Neural cell (in vitro differentiated cells): ENCODE measurements around the gene COL13A1. TPM values are rescaled to one million over a fixed set of nuclear protein-coding genes. Genes with fewer than 3 reads are reported as not detected.

Experiments used
- H2AFZ ChIP-seq: fragments of 200-600, 300-800 bp; sonication (generic), shearing (Covaris generic); 2 replicates; pipeline ENCODE4 v1.6.0; 2014; ENCODE audit warnings: low read depth, mild to moderate bottlenecking, antibody characterized with exemption, low read length, moderate library complexity
- H3F3A ChIP-seq: fragments of 200-600 bp; shearing (Covaris generic); 2 replicates; pipeline ENCODE4 v1.6.1; 2016; ENCODE audit warnings: mild to moderate bottlenecking, moderate library complexity, mixed read lengths, antibody characterized with exemption, low read length; ENCODE audit not compliant: insufficient read depth, poor library complexity, severe bottlenecking
- H3K27ac ChIP-seq: fragments of 200-600, 300-800 bp; sonication (generic), shearing (Covaris generic); 2 replicates; pipeline ENCODE4 v1.5.1; 2014; ENCODE audit warnings: mild to moderate bottlenecking, low read length, moderate library complexity
- H3K27me3 ChIP-seq: fragments of 300-800, 200-600 bp; sonication (generic), shearing (Covaris generic); 2 replicates; pipeline ENCODE4 v1.6.0; 2014; ENCODE audit warnings: mild to moderate bottlenecking, low read depth, low read length, moderate library complexity; ENCODE audit not compliant: insufficient read depth
- H3K36me3 ChIP-seq: fragments of 300-800, 200-600 bp; sonication (generic), shearing (Covaris generic); 2 replicates; pipeline ENCODE4 v1.5.1; 2014; ENCODE audit warnings: mild to moderate bottlenecking, antibody characterized with exemption, low read length, moderate library complexity; ENCODE audit not compliant: insufficient read depth
- H3K4me2 ChIP-seq: fragments of 300-800, 200-600 bp; sonication (generic), shearing (Covaris generic); 2 replicates; pipeline ENCODE4 v1.6.0; 2014; ENCODE audit warnings: mild to moderate bottlenecking, low read length
- H3K4me3 ChIP-seq: fragments of 300-800, 200-600 bp; sonication (generic), shearing (Covaris generic); 2 replicates; pipeline ENCODE4 v1.5.1; 2014; ENCODE audit warnings: mild to moderate bottlenecking, low read length, moderate library complexity
- H3K79me2 ChIP-seq: fragments of 200-600 bp; shearing (Covaris generic); replicated peaks from 2 replicates; pipeline ENCODE4 v1.6.0; 2014; ENCODE audit warnings: mild to moderate bottlenecking, low read length, moderate library complexity; ENCODE audit not compliant: insufficient read depth
- H3K9ac ChIP-seq: fragments of 300-800, 200-600 bp; sonication (generic), shearing (Covaris generic); 2 replicates; pipeline ENCODE4 v1.6.1; 2016; ENCODE audit warnings: mild to moderate bottlenecking, low read length, mixed read lengths
- H3K9me2 ChIP-seq: fragments of 200-600 bp; shearing (Covaris generic); 2 replicates; pipeline ENCODE4 v1.6.1; 2016; ENCODE audit warnings: mild to moderate bottlenecking, low read length, mixed read lengths; ENCODE audit not compliant: insufficient read depth
- H3K9me3 ChIP-seq: fragments of 200-600, 300-800 bp; sonication (generic), shearing (Covaris generic); 2 replicates; pipeline ENCODE4 v1.6.1; 2016; ENCODE audit warnings: mild to moderate bottlenecking, mixed run types, low read length, moderate library complexity, mixed read lengths
- H4K20me1 ChIP-seq: fragments of 200-600 bp; shearing (Covaris generic); 2 replicates; pipeline ENCODE4 v1.6.1; 2016; ENCODE audit warnings: mild to moderate bottlenecking, mixed run types; ENCODE audit not compliant: insufficient read depth
- EP300 ChIP-seq: fragments of 450-650 bp; conservative IDR thresholded peaks from 2 replicates; pipeline ENCODE4 v1.6.1; 2014; ENCODE audit warnings: antibody characterized with exemption, mild to moderate bottlenecking, moderate library complexity; ENCODE audit not compliant: poor library complexity, severe bottlenecking
- EZH2 ChIP-seq: fragments of 200-600, 300-800 bp; shearing (Covaris generic), sonication (generic); IDR thresholded peaks from 2 replicates; pipeline ENCODE4 v1.6.1; 2014; ENCODE audit warnings: antibody characterized with exemption, low read length, borderline replicate concordance, mild to moderate bottlenecking; ENCODE audit not compliant: insufficient read depth, poor library complexity, severe bottlenecking
- MXI1 ChIP-seq: fragments of 450-650 bp; conservative IDR thresholded peaks from 2 replicates; pipeline ENCODE4 v1.6.1; 2014; ENCODE audit warnings: antibody characterized with exemption, mild to moderate bottlenecking; ENCODE audit not compliant: poor library complexity, severe bottlenecking
- POLR2AphosphoS5 ChIP-seq: IDR thresholded peaks from 2 replicates; pipeline ENCODE4 v1.6.1; 2012
- RAD21 ChIP-seq: fragments of 450-650 bp; conservative IDR thresholded peaks from 2 replicates; pipeline ENCODE4 v1.6.1; 2014; ENCODE audit warnings: antibody characterized with exemption, mild to moderate bottlenecking, moderate library complexity
- SMC3 ChIP-seq: fragments of 450-650 bp; conservative IDR thresholded peaks from 2 replicates; pipeline ENCODE4 v1.6.1; 2014; ENCODE audit warnings: antibody characterized with exemption, mild to moderate bottlenecking, moderate library complexity; ENCODE audit not compliant: poor library complexity
- TAF1 ChIP-seq: IDR thresholded peaks from 2 replicates; pipeline ENCODE4 v1.6.1; 2012; ENCODE audit warnings: low read depth
- polyA plus RNA-seq: library from polyadenylated mRNA; depleted of rRNA; stranded (reverse); fragments of >200 nt; gene quantifications from 2 replicates; pipeline ENCODE4 v1.2.3, GENCODE V29; 2014
- TF ChIP-seq, protein P1 (sequence below): fragments of 450-650 bp; IDR thresholded peaks from 2 replicates; pipeline ENCODE4 v1.5.1; 2014; ENCODE audit warnings: antibody characterized with exemption, mild to moderate bottlenecking, moderate library complexity; ENCODE audit not compliant: poor library complexity, severe bottlenecking
- TF ChIP-seq, protein P2 (sequence below): IDR thresholded peaks from 2 replicates; pipeline ENCODE4 v1.6.1; 2012; ENCODE audit warnings: borderline replicate concordance

COL13A1 gene
- polyA plus RNA-seq, 1 donor from 2014 or later = 4.7 TPM

DNA sequence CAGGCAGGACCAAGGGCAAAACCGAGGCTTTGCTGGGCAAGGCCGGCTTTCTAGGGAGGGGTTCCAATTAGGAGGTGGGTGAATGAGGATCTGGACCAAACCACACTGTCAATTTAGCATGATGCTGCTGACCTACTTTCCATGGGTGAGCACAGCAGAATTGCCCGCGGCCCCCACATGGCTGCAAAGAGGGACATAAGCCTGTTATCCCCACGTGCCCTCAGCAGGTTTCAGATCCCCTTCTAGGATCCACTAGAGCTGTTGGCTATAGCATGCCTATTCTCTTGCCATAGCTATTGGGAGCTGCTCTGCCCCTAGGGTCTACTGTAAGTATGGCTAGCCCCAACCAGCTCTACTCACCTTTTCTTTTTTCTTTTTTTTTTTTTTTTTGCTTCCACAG is 102.8 kb downstream of the COL13A1 start:
- no peak overlapping the region for H3K4me2 ChIP-seq
- no peaks in the 10 kb centered on the region for H3K27me3 ChIP-seq
- H3F3A ChIP-seq = no peaks in the 10 kb centered on the region
- H3K36me3 ChIP-seq = no peaks in the 10 kb centered on the region
- TF ChIP-seq, protein P1, sequence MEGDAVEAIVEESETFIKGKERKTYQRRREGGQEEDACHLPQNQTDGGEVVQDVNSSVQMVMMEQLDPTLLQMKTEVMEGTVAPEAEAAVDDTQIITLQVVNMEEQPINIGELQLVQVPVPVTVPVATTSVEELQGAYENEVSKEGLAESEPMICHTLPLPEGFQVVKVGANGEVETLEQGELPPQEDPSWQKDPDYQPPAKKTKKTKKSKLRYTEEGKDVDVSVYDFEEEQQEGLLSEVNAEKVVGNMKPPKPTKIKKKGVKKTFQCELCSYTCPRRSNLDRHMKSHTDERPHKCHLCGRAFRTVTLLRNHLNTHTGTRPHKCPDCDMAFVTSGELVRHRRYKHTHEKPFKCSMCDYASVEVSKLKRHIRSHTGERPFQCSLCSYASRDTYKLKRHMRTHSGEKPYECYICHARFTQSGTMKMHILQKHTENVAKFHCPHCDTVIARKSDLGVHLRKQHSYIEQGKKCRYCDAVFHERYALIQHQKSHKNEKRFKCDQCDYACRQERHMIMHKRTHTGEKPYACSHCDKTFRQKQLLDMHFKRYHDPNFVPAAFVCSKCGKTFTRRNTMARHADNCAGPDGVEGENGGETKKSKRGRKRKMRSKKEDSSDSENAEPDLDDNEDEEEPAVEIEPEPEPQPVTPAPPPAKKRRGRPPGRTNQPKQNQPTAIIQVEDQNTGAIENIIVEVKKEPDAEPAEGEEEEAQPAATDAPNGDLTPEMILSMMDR = no peak
- H4K20me1 ChIP-seq = no peaks in the 10 kb centered on the region
- H3K9me3 ChIP-seq = no peaks in the 10 kb centered on the region
- no peaks in the 10 kb centered on the region for H3K9me2 ChIP-seq
- H3K4me3 ChIP-seq = no peak overlapping the region
- H3K79me2 ChIP-seq = no peaks in the 10 kb centered on the region
- no peak overlapping the region for H2AFZ ChIP-seq
- H3K27ac ChIP-seq = no peak overlapping the region
- no peak overlapping the region for H3K9ac ChIP-seq

GRCh38 chr10:69906425-69906824 is 104.7 kb downstream of the COL13A1 start:
- Histone ChIP-seq H3K79me2 (no peaks in the 10 kb centered on the region), H3K9me2 (no peaks in the 10 kb centered on the region), H3K9ac (no peak overlapping the region), H4K20me1 (no peaks in the 10 kb centered on the region), H3K4me2 (no peak overlapping the region), H3K4me3 (no peak overlapping the region), H3F3A (no peaks in the 10 kb centered on the region), H3K9me3 (no peaks in the 10 kb centered on the region), H3K27ac (no peak overlapping the region), H2AFZ (no peak overlapping the region), H3K36me3 (no peaks in the 10 kb centered on the region), H3K27me3 (no peaks in the 10 kb centered on the region)
- no peak for TF ChIP-seq TAF1
- TF ChIP-seq SMC3 = no peak
- TF ChIP-seq EZH2 = no peak
- TF ChIP-seq RAD21 = no peak
- TF ChIP-seq EP300 = no peak
- TF ChIP-seq, protein P1 = no peak
- TF ChIP-seq MXI1 = no peak
- TF ChIP-seq POLR2AphosphoS5 = no peak
- TF ChIP-seq, protein P2, sequence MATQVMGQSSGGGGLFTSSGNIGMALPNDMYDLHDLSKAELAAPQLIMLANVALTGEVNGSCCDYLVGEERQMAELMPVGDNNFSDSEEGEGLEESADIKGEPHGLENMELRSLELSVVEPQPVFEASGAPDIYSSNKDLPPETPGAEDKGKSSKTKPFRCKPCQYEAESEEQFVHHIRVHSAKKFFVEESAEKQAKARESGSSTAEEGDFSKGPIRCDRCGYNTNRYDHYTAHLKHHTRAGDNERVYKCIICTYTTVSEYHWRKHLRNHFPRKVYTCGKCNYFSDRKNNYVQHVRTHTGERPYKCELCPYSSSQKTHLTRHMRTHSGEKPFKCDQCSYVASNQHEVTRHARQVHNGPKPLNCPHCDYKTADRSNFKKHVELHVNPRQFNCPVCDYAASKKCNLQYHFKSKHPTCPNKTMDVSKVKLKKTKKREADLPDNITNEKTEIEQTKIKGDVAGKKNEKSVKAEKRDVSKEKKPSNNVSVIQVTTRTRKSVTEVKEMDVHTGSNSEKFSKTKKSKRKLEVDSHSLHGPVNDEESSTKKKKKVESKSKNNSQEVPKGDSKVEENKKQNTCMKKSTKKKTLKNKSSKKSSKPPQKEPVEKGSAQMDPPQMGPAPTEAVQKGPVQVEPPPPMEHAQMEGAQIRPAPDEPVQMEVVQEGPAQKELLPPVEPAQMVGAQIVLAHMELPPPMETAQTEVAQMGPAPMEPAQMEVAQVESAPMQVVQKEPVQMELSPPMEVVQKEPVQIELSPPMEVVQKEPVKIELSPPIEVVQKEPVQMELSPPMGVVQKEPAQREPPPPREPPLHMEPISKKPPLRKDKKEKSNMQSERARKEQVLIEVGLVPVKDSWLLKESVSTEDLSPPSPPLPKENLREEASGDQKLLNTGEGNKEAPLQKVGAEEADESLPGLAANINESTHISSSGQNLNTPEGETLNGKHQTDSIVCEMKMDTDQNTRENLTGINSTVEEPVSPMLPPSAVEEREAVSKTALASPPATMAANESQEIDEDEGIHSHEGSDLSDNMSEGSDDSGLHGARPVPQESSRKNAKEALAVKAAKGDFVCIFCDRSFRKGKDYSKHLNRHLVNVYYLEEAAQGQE = no peak
